ENCODE results near the gene IKZF1.

IKZF1 gene

GRCh38 chr7:50298811-50299562 is 5.5 kb upstream of the IKZF1 start:
- no peak overlapping the region for H3K4me3 Mint-ChIP-seq
- H3K27ac Mint-ChIP-seq = no peak overlapping the region
- H3K9me3 Mint-ChIP-seq = no peaks in the 10 kb centered on the region
- H3K36me3 Mint-ChIP-seq (ENCODE audit: low read depth) = no peaks in the 10 kb centered on the region
- H3K27me3 Mint-ChIP-seq = no peaks in the 10 kb centered on the region
- H3K4me1 Mint-ChIP-seq (ENCODE audit: low read depth) = peaks cover 69% of the 10 kb centered on the region

GRCh38 chr7:50300336-50300735 is 4.2 kb upstream of the IKZF1 start:
- H3K4me1 Mint-ChIP-seq (ENCODE audit: low read depth) = peaks cover 61% of the 10 kb centered on the region
- H3K36me3 Mint-ChIP-seq (ENCODE audit: low read depth) = peaks cover 6% of the 10 kb centered on the region
- H3K9me3 Mint-ChIP-seq = no peaks in the 10 kb centered on the region
- H3K27me3 Mint-ChIP-seq = no peaks in the 10 kb centered on the region
- H3K4me3 Mint-ChIP-seq = no peak overlapping the region
- no peak overlapping the region for H3K27ac Mint-ChIP-seq

- no peaks in the 10 kb centered on the region for H3K27me3 Mint-ChIP-seq
- H3K36me3 Mint-ChIP-seq (ENCODE audit: low read depth) = peaks cover 28% of the 10 kb centered on the region
- no peaks in the 10 kb centered on the region for H3K9me3 Mint-ChIP-seq
- H3K4me3 Mint-ChIP-seq = peak overlapping the region; percentile 71
- peak overlapping the region; percentile 56 for H3K27ac Mint-ChIP-seq
- peaks cover 49% of the 10 kb centered on the region for H3K4me1 Mint-ChIP-seq (ENCODE audit: low read depth)
These were observed 1.8 kb upstream of the IKZF1 start for GRCh38 chr7:50302486-50303334.

GRCh38 chr7:50303335-50304128 is 984 bp upstream of the IKZF1 start:
- H3K9me3 Mint-ChIP-seq = no peaks in the 10 kb centered on the region
- H3K27ac Mint-ChIP-seq = peak overlapping the region; percentile 56
- peak overlapping the region; percentile 71 for H3K4me3 Mint-ChIP-seq
- no peaks in the 10 kb centered on the region for H3K27me3 Mint-ChIP-seq
- peaks cover 37% of the 10 kb centered on the region for H3K36me3 Mint-ChIP-seq (ENCODE audit: low read depth)
- peaks cover 53% of the 10 kb centered on the region for H3K4me1 Mint-ChIP-seq (ENCODE audit: low read depth)

- Mint-ChIP-seq H3K36me3 (ENCODE audit: low read depth) (peaks cover 50% of the 10 kb centered on the region), H3K4me1 (ENCODE audit: low read depth) (peaks cover 53% of the 10 kb centered on the region), H3K9me3 (no peaks in the 10 kb centered on the region), H3K27ac (peak overlapping the region; percentile 99), H3K4me3 (peak overlapping the region; percentile 94), H3K27me3 (no peaks in the 10 kb centered on the region)
These were observed 531 bp downstream of the IKZF1 start for GRCh38 chr7:50304911-50305582.

GRCh38 chr7:50305583-50306493 is 1.3 kb downstream of the IKZF1 start:
- H3K9me3 Mint-ChIP-seq = no peaks in the 10 kb centered on the region
- H3K4me1 Mint-ChIP-seq (ENCODE audit: low read depth) = peaks cover 51% of the 10 kb centered on the region
- peak overlapping the region; percentile 94 for H3K4me3 Mint-ChIP-seq
- peak overlapping the region; percentile 99 for H3K27ac Mint-ChIP-seq
- no peaks in the 10 kb centered on the region for H3K27me3 Mint-ChIP-seq
- peaks cover 58% of the 10 kb centered on the region for H3K36me3 Mint-ChIP-seq (ENCODE audit: low read depth)

GRCh38 chr7:50306494-50307367 is 2.2 kb downstream of the IKZF1 start:
- H3K36me3 Mint-ChIP-seq (ENCODE audit: low read depth) = peaks cover 66% of the 10 kb centered on the region
- no peaks in the 10 kb centered on the region for H3K27me3 Mint-ChIP-seq
- no peaks in the 10 kb centered on the region for H3K9me3 Mint-ChIP-seq
- H3K4me3 Mint-ChIP-seq = peak overlapping the region; percentile 94
- H3K4me1 Mint-ChIP-seq (ENCODE audit: low read depth) = peaks cover 51% of the 10 kb centered on the region
- H3K27ac Mint-ChIP-seq = peak overlapping the region; percentile 99

- H3K27ac Mint-ChIP-seq = peak overlapping the region; percentile 99
These were observed 3.0 kb downstream of the IKZF1 start for GRCh38 chr7:50307368-50308032.

GRCh38 chr7:50308203-50308531 is 3.7 kb downstream of the IKZF1 start:
- H3K9me3 Mint-ChIP-seq = no peaks in the 10 kb centered on the region
- no peaks in the 10 kb centered on the region for H3K27me3 Mint-ChIP-seq
- peaks cover 53% of the 10 kb centered on the region for H3K4me1 Mint-ChIP-seq (ENCODE audit: low read depth)

More at GRCh38 chr7:50307368-50308032, 3.0 kb downstream of the IKZF1 start:
- Mint-ChIP-seq H3K4me3 (peak overlapping the region; percentile 94), H3K36me3 (ENCODE audit: low read depth) (peaks cover 74% of the 10 kb centered on the region), H3K4me1 (ENCODE audit: low read depth) (peaks cover 51% of the 10 kb centered on the region), H3K9me3 (no peaks in the 10 kb centered on the region), H3K27me3 (no peaks in the 10 kb centered on the region)

GRCh38 chr7:50308532-50309385 is 4.2 kb downstream of the IKZF1 start:
- peaks cover 87% of the 10 kb centered on the region for H3K36me3 Mint-ChIP-seq (ENCODE audit: low read depth)
- peak overlapping the region; percentile 99 for H3K27ac Mint-ChIP-seq
- peak overlapping the region; percentile 94 for H3K4me3 Mint-ChIP-seq
- no peaks in the 10 kb centered on the region for H3K27me3 Mint-ChIP-seq
- H3K4me1 Mint-ChIP-seq (ENCODE audit: low read depth) = peaks cover 56% of the 10 kb centered on the region
- H3K9me3 Mint-ChIP-seq = no peaks in the 10 kb centered on the region

More at GRCh38 chr7:50308203-50308531, 3.7 kb downstream of the IKZF1 start:
- H3K27ac Mint-ChIP-seq = peak overlapping the region; percentile 99
- peaks cover 81% of the 10 kb centered on the region for H3K36me3 Mint-ChIP-seq (ENCODE audit: low read depth)
- H3K4me3 Mint-ChIP-seq = peak overlapping the region; percentile 94

GRCh38 chr7:50309721-50310120 is 5.2 kb downstream of the IKZF1 start:
- no peaks in the 10 kb centered on the region for H3K27me3 Mint-ChIP-seq
- peak overlapping the region; percentile 94 for H3K4me3 Mint-ChIP-seq
- peaks cover 65% of the 10 kb centered on the region for H3K4me1 Mint-ChIP-seq (ENCODE audit: low read depth)
- peak overlapping the region; percentile 99 for H3K27ac Mint-ChIP-seq
- H3K9me3 Mint-ChIP-seq = no peaks in the 10 kb centered on the region
- peaks cover 96% of the 10 kb centered on the region for H3K36me3 Mint-ChIP-seq (ENCODE audit: low read depth)

GRCh38 chr7:50310361-50310760 is 5.8 kb downstream of the IKZF1 start:
- Mint-ChIP-seq H3K36me3 (ENCODE audit: low read depth) (peaks cover 96% of the 10 kb centered on the region), H3K9me3 (no peaks in the 10 kb centered on the region), H3K27ac (peak overlapping the region; percentile 99), H3K4me1 (ENCODE audit: low read depth) (peaks cover 72% of the 10 kb centered on the region), H3K27me3 (no peaks in the 10 kb centered on the region), H3K4me3 (peak overlapping the region; percentile 94)

Data from stimulated activated naive CD8-positive, alpha-beta T cell treated with anti-CD3 and anti-CD28 coated beads, Interleukin-15, Interleukin-2, amounts not matched to agents 100 ng/mL and 50 ng/mL, for 24 hours (primary cell).